ENCODE measurements around the gene PLCL2. TPM values are rescaled to one million over a fixed set of nuclear protein-coding genes. Genes with fewer than 3 reads are reported as not detected.
A peak's percentile ranks its signal among the peaks of the same experiment; 100 is the strongest.

Gene PLCL2
- total and polyA plus RNA-seq, 8 donors = 1.8 to 12.1 (median 7.4) TPM

DNA sequence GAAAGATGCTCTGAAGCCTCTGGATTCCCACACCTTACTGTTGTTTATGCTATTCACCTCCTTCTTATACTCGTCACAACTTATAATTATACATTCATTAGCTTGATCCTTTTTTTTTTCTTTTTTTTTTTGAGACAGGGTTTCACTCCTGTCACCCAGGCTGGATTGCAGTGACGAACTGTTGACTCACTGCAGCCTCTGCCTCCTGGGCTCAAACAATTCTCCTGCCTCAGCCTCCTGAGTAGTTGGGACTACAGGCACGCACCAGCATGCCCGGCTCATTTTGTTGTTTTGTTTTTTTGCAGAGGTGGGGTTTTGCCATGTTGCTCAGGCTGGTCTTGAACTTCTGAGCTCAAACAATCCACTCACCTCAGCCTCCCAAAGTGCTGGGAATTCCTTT is 143.6 kb downstream of the PLCL2 start:
- DNase-seq (no peak), FAIRE-seq (no peak), ATAC-seq (no peak)
- H3K4me1 ChIP-seq = peaks cover 0 to 6% (median 3%) of the 10 kb centered on the region in 3 donors
- TF ChIP-seq CTCF (IDR thresholded peaks at IDR 0.05) = no peak
- H3K4me3 ChIP-seq = no peak overlapping the region
- H3K36me3 ChIP-seq = no peaks in the 10 kb centered on the region
- WGBS, 2 donors = 95 to 97% methylated on average over 4 of the region's 4 CpGs
- H3K27ac ChIP-seq = no peak overlapping the region
- no peaks in the 10 kb centered on the region for H3K27me3 ChIP-seq
- intact Hi-C loops (cut with DNase I) = loop anchor here in 1 of 3 donors (10.0 kb wide), 2 partner anchors 124 to 424 kb away; partner anchors contain the start of gene DAZL
- no peaks in the 10 kb centered on the region for H3K9me3 ChIP-seq

GRCh38 chr3:17030438-17030837 is 145.7 kb downstream of the PLCL2 start:
- peaks cover 0 to 6% (median 3%) of the 10 kb centered on the region in 3 donors for H3K4me1 ChIP-seq
- FAIRE-seq = no peak
- H3K4me3 ChIP-seq = no peak overlapping the region
- H3K36me3 ChIP-seq = no peaks in the 10 kb centered on the region
- no peak for DNase-seq
- ATAC-seq = peak in 1 of 4 donors; percentile 35
- 41 to 53% methylated on average over 3 of the region's 3 CpGs for WGBS, 2 donors
- H3K9me3 ChIP-seq = no peaks in the 10 kb centered on the region
- no peak overlapping the region for H3K27ac ChIP-seq
- intact Hi-C loops (cut with DNase I) = loop anchor here in 2 of 3 donors (5.0 to 10.0 kb wide), 3 partner anchors 146 to 426 kb away; partner anchors contain the start of genes PLCL2 (in 2 of the 2) and DAZL (in 1 of the 2)
- H3K27me3 ChIP-seq = no peaks in the 10 kb centered on the region
- no peak for TF ChIP-seq CTCF (IDR thresholded peaks at IDR 0.05)

DNA sequence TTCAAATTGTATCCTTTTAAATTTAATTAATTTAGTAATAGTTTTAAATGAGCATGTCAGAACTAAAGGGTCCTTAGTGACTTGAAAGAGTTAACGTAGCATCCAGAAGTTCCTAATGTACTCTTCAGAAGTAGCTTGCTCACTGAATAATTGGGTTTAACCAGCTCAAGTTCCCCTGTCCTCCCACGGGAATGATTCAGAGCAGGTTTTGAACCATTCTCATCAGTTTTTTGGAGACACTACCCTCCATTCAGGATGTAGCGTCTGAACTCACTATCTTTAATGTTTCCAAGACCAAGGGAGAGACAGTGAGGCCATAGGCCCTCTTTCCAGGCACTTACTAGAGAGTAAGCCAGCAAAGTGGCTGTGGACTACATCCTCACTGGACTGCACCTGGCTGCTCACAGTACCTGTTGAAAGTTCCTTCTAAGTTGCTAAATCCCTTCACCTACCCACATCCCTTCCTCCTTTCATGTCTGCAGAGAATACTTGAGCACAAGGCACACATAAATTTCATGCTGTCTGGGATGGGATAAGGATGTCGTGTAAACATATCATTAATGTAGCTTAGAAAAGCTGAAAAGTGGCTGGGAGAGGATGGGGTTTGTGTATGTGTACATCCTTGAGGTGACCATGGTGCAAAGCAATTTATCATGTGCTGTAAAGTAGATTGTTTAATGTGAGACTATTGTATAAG is 146.3 kb downstream of the PLCL2 start:
- TF ChIP-seq CTCF (IDR thresholded peaks at IDR 0.05) = no peak
- WGBS, 2 donors = 80 to 82% methylated on average over 4 of the region's 4 CpGs
- H3K27me3 ChIP-seq = no peaks in the 10 kb centered on the region
- H3K36me3 ChIP-seq = no peaks in the 10 kb centered on the region
- no peak for DNase-seq
- H3K27ac ChIP-seq = no peak overlapping the region
- peaks cover 0 to 6% (median 3%) of the 10 kb centered on the region in 3 donors for H3K4me1 ChIP-seq
- intact Hi-C loops (cut with DNase I) = loop anchor here in 2 of 3 donors (5.0 to 10.0 kb wide), 3 partner anchors 146 to 426 kb away; partner anchors contain the start of genes PLCL2 (in 2 of the 2) and DAZL (in 1 of the 2)
- FAIRE-seq = no peak
- no peak for ATAC-seq
- H3K9me3 ChIP-seq = no peaks in the 10 kb centered on the region
- H3K4me3 ChIP-seq = no peak overlapping the region

GRCh38 chr3:17032407-17033034 is 147.8 kb downstream of the PLCL2 start:
- peaks cover 0 to 1% (median 0%) of the 10 kb centered on the region in 3 donors for H3K4me1 ChIP-seq
- WGBS, 2 donors = 24 to 25% methylated on average over 3 of the region's 3 CpGs
- DNase-seq = no peak
- peak; percentile 10 to 65 (median 54) for TF ChIP-seq CTCF (IDR thresholded peaks at IDR 0.05)
- no peak overlapping the region for H3K4me3 ChIP-seq
- no peak overlapping the region for H3K27ac ChIP-seq
- intact Hi-C loops (cut with DNase I) = loop anchor here in 2 of 3 donors (5.0 to 10.0 kb wide), 3 partner anchors 148 to 428 kb away; partner anchors contain the start of genes PLCL2 (in 2 of the 2) and DAZL (in 1 of the 2)
- no peak for FAIRE-seq
- no peaks in the 10 kb centered on the region for H3K36me3 ChIP-seq
- ATAC-seq = peak; percentile 78 to 98 (median 91)
- no peaks in the 10 kb centered on the region for H3K9me3 ChIP-seq
- no peaks in the 10 kb centered on the region for H3K27me3 ChIP-seq
